SHP77 treated with DMSO at 0.1 percent for 48 hours (cell line): ENCODE measurements around the gene TTC28.
"Not testable (repeated sequence)": the region's sequence is repeated elsewhere in the genome, so short reads cannot be mapped to it uniquely, and the experiment has no call there.

Experiments
- DNase-seq: peaks from one replicate; lab custom pipeline; 2025; lab: John Stamatoyannopoulos, UW

Gene TTC28

DNA sequence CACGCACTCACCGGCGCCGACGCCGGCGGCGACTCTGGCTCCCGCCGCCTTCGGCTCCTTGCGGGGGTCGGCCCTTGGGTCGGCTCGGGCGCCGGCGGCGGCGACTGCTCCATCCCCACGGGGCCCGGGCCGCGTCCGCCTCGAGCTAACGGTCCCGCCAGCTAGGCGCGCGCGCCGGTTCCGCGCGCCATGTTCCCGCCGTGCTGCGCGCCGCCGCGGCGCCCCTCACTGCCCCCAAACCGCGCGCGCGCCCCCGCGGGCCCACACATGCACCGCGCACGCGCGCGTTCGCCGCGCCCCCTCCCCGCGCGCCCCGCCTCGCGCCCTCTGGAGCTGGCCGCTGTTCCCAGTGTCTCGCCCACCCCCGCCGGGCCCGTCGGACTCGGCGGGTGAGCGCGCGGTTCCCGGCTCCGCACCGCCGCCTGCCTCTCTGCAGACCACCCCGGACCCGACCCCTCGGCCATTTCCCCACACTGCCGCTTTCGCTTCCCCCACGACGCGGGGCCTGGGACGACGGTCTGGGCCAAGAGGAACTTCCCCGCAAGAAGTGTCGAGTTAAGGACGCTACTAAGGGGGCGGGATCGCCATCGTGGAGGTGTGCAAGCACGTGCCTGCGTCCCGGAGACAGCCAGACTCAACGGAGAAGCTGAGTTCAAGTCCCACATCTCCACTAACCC lies at the start of gene TTC28:
Gene TTC28, minus strand, starts transcription at position 230 of the 677 bp plus-strand sequence. Its CDS starts 117 bp downstream, at position 113.
- peak; percentile 13 for DNase-seq

DNA sequence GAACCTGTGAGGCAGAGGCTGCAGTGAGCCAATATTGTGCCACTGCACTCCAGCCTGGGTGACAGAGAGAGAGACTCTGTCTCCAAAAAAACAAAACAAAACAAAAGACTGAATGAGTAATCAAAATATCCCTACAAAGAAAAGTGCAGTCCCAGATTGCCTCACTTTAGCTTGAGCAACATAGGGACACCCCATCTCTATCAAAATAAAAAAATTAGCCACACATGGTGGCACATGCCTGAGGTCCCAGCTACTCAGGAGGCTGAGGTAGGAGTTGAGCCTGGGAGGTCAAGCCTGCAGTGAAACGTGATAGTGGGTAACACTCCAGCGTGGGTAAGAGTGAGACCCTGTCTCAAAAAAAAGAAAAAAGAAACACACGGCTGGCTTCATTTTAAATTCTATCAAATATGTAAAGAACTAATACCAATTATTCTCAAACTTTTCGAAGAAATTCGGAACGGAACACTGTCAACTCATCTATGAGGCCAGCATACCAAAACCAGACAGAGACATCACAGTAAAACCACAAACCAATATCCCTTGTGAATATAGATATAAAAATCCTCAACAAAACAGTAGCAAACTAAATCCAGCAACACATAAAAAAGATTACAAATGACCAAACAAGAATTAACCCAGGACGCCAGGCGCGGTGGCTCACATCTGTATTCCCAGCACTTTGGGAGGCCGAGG lies 49.1 kb upstream of the TTC28 start:
- no peak for DNase-seq

DNA sequence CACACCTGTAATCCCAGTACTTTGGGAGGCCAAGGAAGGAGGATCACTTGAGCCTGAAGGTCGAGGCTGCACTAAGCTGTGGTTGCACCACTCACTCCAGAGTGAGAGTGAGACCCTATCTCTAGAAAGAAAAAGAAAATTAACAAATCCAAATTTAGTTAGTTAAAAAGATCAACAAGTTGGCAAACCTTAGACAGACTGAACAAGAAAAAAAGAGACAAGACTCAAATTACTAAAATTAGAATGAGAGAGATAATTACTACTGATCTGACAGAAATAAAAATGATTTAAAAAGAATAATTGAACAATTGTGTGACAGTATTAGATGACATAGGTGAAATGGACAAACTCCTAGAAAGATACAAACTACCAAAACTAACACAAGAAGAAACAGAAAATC lies 48.4 kb upstream of the TTC28 start:
- no peak for DNase-seq

DNA sequence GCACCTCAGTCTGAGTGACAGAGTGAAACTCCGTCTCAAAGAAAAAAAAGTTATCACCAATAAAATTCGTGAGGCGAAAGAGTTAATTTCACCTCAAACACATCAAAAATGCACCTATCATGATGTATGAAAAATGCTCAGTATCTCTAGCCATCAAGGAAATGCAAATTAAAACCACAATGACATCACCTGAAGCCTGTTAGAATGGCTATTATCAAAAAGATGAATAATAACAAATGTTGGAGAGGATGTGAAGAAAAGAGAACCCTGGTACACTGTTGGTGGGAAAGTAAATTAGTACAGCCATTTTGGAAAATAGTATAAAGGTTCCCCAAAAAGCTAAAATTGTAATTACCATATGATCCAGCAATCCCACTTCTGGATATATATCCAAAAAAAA lies 38.4 kb upstream of the TTC28 start:
- DNase-seq, result no peak

DNA sequence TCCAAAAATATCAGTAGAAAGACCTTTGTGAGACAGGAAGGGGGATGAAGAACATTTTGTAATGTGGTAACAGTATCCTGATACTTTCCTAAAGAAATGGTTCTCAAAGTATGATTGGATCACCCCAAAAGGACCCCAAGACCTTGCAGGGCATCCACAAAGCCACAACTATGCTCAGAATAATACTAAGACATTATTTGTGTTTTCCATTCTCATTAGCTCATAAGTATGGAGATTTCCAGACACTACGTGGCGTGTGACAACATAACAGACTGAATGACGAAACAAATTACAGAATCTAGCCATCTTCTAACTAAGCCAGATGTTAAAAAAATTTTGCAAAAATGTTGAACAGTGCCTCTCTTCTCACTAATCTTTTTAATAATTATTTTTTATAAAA lies 37.0 kb upstream of the TTC28 start:
- DNase-seq, result no peak

DNA sequence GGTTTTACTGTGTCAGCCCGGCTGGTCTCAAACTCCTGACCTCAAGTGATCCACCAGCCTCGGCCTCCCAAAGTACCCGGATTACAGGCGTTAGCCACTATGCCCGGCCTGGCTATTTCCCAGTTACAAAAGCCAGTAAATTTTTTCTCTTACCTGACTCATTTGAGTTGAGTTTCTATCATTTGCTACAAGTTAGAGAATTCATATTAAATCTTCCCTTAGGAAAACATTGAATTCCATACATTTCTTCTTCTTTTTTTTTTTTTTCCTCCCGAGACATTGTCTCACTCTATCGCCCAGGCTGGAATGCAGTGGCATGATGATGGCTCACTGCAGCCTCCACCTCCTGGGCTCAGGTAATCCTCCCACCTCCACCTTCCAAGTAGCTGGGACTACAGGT lies 36.0 kb upstream of the TTC28 start:
- no peak for DNase-seq

DNA sequence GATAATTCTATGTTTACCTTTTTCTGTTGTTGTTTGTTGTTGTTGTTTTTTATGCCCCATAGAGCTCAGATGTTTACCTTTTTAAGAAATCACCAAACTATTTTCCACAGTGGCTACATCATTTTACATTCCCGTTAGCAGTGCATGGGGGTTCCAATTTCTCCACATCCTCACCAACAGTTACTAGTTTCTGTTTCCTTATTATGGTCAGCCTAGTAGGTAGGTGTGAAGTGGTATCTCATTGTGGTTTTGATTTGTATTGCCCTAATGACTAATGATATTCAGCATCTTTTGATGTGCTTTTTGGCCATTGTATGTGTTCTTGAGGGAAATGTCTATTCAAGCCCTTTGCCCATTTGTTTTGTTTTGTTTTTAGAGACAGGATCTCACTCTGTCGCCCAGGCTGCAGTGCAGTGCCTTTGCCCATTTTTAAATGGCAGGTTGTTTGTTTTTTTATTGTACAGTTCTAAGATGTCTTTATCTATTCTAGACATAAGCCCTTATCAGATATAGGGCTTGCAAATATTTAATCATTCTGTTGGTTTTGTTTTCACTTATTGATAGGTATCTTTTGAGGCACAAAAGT lies 34.5 kb upstream of the TTC28 start:
- DNase-seq, result no peak

DNA sequence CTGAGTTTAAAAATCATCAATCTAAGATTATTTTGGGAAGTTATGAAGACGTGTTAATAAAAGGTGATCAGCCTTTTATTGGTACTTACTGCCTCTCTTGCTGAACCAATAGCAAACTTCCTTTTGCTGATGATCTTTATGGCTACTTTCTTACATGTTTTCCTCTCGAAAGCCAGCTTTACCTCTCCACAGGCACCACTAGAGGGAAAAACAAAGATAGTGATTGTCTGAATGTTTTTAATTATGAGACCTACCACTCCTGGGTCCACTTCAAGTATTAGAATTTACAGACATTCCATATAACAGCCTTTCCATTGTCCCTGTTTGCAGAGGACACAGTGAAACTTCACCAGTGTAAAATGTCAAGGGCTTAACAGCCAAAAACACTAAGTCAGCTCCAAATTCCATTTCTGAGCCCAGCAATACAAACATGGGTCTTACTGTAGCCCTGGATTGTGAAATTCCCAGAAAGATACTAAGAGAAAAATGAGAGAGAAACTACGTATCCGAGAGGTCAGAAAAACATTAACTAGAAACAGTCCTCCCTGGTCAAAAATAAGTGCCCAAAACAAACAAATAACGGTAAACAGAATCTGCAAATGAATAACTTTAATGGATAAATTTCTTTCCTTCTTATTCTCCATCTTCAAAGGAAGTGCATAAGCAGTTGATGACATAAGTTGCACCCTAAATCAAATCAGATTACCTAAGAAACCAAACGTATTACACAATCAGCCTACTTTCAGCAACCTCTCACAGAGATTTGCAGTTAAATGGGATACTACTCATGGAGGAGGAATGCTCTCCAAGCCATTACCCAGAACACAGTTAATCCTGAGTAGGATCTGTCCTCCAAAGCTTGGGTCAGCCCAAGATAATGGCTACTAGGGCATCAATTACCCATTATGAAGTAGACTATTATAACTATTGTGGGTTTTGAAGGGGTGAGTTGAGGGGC lies 32.5 kb upstream of the TTC28 start:
- no peak for DNase-seq

DNA sequence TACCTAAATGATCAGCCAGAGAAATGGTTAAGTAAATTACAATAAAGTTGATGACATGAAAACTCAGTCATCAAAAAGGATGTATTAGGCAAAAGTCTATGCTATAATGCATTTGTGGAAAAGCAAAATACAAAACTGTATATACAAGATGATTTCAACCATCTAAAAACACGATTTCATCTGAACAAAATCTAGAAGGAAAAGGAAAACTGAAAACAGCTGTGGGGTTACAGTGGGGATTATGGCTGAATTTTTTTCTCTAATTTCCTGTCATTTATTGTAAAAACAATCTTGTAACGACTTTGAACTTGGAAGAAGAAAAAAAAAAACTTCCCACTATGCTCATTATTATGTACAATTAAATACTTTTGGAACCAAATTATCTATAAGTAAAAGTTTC lies 31.7 kb upstream of the TTC28 start:
- no peak for DNase-seq

DNA sequence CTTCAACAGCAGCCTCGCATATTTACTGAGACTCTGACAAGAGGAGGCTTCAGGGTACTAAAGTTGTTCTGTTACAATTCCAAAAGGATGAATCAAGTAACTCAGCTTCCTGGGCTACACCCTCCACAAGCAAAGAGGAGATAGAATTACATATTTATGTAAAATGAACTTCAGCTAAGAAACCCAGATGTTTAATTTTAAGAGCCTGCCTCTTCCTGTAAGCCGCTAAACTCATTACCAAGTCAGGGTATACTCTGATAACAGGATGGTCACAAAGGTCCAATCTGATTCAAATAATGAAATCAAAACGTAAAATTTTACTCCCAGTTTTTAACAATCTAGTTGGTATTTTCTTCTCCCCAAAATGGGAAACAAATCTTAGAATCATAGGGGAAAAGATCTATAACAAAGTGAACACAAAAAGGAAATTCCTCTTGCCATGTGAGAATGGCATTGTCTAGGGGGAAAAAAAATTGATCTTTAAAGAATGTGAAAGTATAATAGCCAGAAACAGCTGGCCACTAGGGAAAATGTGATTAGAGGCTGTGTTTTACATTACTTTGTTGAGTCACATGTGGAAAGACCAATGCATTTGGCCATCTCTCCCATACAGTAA lies 31.0 kb upstream of the TTC28 start:
- no peak for DNase-seq

DNA sequence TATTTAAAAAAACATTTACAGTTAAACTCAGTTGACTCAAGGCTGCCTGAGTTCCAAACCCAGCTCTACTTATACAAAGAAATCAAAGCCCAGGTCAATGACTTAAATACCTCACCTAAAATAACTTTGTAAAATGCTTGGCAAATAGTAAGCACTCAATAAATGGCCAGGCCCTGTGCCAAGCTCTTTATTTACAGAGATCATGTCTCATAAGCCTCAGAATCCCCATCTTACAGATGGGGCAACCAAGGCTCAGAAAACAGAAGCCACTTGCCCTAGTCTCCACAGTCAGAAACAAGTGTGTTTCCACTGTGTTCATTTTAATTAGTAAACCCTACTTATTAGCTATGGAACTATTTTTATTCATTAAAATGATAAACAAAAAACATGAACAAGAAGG lies 30.5 kb upstream of the TTC28 start:
- no peak for DNase-seq

DNA sequence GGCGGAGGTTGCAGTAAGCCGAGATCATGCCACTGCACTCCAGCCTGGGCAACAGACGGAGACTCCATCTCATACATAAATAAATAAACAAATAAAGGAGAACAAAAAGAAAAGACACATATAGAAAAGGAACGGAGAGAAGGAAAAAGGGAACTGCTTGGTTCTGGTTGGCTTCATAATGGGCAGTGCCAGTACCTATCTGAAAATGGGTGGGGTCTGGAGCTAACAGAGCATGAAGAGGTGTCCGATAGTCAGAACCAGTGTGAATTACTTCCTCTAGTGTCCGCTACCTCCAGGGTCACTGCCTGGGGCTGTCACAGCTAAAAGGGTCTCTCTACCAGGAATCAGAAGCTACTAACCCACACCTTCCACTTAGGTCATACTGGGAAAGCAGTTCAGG lies 27.2 kb upstream of the TTC28 start:
- DNase-seq, result no peak

DNA sequence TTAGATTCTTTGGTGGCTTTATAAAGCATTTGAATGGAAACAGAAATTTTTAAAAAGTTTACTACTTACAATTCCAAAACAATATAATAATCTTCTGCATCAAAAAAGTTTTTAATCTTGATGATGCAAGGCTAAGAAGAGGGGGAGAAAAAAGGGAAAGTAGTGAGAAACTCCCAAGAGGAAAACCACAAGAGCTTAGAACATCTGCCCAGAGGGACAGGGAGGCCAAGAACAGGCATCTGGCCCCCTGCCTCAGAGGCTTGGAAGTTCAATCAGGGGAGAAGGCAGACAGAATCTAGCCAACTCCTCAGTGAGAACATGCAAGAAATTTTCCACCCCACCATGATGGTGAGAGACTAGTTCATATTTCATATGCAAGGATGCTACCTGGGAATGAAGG lies 23.8 kb upstream of the TTC28 start:
- no peak for DNase-seq

DNA sequence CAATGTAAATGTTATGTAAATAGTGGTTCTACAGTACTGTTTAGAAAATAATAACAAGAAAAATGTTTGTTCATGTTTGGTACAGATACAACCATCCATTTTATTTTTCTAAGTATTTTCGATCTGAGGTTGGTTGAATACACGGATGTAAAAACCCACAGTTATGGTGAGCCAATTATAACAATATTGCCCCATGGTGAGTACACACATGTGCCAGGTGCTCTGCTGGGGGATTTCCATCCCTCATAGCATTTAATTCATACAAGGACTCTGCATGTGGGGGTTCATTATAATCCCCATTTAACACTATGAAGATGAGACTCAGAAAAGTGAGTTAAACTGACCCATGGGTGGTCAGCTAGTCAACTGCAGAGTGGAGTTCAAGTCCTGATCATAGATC lies 23.3 kb upstream of the TTC28 start:
- DNase-seq, result no peak

DNA sequence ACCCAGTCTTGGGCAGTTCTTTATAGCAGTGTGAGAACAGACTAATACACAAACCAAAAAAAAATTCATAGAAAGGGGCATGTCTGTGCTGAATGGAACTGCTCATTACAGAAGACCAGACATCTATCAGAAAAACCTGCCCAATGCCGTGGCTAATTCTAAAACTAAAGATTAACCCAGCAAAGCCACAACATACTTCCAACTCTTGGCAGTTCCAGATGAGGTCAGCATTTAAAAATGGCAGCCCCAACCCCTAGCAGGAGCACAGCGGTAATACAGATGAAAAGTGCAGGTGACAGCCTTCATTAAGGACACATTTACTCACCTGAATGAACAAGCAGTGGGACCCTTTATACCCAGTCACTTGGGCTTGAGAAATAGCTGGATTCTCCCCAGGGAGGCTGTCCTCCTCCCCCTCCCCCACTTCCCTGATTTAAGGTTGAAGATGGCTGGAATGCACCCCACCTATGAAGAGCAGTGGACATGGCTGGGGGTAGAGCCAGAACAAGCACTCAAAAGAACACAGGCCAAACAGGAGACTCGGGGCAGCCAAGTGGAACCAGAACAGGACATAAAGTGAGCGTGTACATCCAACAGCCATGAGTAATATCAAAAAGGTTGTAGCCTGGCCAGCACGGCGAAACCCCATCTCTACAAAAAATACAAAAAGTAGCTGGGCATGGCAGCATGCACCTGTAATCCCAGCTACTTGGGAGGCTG lies 13.6 kb upstream of the TTC28 start:
- DNase-seq, result not testable (repeated sequence)

DNA sequence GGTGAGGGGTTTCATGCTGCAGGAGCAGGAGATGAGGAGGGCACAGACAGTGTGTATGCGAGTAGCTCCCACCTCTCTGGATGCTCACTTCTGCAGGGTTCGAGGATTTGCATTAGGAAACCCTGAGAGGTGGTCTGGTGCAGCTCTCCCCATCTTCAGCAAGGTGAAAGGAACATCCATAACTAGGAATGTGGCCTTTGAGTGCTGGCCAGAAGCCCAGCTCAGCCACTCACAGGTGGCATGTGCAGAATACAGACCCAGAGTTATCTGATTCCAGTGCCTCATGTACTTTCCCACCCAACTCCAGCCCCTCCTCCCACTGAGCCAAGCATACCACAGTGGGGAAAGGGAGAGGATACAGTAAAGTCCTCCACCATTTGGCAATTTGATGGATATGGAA lies 10.2 kb upstream of the TTC28 start:
- not testable (repeated sequence) for DNase-seq

DNA sequence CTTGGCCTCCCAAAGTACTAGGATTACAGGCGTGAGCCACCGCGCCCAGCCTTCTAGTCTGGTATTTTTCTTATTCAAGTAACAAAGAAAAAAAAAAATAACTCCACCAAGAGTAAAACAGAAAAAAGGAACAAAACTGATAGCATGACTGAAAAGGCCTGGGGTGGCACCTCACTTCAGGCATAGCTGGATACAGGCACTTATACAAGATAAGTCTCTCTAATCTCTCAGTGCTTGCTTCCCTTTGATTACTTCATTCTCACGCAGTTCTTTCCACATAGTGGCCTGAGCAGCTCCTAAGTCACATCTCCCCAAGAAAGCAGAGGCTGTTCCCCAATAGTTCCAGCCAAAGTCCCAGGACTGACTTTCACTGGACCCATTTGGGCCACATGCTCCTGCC lies 3.3 kb upstream of the TTC28 start:
- not testable (repeated sequence) for DNase-seq

DNA sequence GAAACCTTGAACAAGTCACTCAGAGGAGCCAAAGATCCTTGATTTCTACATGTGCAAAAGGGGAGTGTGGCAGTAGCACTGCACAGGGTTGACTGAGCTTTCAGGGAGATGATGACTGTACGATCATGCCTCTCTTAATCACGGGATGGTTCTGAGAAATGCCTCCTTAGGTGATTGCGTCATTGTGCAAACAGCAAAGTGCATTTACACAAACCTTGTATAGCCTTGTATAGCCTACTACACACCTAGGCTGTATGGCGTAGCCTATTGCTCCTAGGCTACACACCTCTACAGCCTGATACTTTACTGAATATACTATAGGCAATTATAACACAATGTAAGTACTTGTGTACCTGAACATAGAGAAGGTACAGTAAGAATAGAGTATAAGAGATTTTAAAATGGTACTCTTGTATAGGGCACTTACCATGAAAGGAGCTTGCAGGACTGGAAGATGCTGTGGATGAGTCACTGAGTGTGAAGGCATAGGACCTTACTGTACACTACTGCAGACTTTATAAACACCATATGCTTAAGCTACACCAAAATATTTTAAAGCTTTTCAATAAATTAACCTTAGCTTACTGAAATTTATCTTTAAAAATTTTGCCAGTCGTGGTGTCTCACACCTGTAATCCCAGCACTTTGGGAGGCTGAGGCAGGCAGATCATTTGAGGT lies 1.3 kb upstream of the TTC28 start:
- not testable (repeated sequence) for DNase-seq

DNA sequence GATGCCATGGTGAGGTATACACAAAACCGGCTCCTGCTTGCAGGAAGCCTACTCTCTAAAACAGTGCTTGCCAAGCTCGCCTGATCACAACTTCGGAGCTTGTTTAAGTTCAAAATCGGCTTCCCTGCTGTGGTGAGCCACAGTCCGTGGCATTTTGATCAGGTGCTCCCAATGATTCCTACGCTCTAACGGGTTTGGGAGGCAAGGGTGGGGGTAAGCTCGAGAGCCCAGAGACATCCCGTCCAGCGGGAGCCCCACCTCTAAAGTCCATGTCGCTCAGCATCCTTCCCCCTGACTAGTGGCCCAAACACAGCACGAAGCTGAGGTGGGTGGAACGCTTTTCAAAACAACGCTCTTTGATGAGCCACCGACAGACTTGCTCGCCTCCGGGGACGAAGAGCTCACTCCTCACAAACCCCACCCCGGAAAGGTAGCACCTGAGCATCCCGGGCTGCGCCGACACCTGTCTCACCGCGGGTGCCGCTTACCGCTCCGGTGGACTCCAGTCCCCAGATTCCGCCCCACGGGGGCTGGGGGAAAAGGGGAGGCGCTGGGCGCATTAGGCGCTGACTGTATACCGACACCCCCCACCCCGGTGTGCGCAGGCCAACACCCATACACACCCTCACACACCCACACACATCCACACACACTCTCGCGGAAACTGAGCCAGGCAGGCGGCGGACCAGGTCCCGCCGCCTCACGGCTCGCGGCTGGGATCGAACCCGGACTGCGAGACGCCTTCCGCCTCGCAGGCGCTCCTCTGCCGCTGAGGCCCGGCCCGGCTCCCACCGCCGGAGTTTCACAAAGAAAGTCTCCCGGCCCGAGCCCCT lies 646 bp downstream of the TTC28 start:
- DNase-seq, result not testable (repeated sequence)

DNA sequence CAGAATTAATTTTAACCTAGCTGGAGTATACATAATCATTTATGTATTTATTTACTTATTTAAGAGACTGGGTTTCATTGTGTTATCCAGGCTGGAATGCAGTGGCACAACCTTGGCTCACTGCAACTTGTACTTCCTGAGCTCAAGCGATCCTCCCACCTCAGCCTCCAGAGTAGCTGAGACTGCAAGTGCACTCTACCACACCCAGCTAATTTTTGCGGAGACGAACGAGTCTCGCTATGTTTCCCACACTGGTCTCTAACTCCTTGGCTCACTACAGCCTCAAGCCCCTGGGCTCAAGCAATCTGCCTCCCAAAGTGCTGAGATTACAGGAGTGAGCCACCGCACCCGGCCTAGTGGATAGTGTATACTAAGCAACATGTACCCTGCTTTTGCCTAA lies 1.5 kb downstream of the TTC28 start:
- not testable (repeated sequence) for DNase-seq
